HG03378 (cell line): ENCODE measurements around the gene CD38.
"Not testable (repeated sequence)": the region's sequence is repeated elsewhere in the genome, so short reads cannot be mapped to it uniquely, and the experiment has no call there.

ENCODE experiments used
- ATAC-seq: cut with Tn5 transposase; IDR thresholded peaks from one replicate; pipeline ENCODE4 v1.9.1; 2021; ENCODE audit warnings: mild to moderate bottlenecking, moderate library complexity; ENCODE audit not compliant: unreplicated experiment

CD38 gene

GRCh38 chr4:15861198-15861597 lies 83.1 kb downstream of the CD38 start:
- not testable (repeated sequence) for ATAC-seq

DNA sequence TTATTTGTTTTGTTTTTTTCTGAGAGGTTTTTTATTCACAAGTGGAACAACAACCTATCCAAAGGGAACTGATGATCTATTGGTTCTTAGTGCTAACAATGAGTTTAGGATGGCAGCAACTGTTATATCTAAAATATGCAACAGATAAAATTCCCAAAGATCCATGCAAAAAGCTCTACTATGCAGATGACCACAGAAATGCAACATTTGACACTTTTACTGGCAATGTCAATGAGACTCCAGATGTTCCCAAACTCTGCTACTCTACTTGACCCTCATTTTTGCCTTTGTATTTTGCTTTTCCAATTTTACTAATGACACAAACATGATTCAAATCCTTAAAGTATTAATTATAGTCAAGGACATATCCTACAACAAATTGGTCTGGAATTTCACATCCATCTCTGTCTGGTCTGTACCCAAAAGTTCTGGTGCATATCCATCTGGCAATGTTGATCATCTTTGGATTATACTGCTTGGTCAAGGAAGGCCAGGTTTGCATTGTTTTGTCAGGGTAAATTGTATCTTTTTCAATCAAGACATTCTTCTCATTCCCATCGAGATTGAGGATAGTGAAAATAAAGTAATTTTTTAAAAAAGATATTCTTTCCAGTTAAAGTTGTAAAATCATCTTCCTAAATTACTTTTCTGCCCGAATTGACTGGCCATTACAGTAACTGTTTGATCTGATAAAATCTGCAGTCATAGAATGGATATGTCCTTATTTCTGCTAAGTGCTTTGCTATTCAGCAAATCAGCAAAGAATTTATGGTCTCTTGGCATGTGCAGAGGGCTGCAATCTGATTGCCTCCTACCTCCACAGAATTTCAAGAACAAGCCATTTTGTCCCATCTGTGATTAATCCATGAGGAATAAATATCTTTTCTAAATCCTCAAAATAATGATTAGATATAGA lies 86.8 kb downstream of the CD38 start:
- no peak for ATAC-seq

DNA sequence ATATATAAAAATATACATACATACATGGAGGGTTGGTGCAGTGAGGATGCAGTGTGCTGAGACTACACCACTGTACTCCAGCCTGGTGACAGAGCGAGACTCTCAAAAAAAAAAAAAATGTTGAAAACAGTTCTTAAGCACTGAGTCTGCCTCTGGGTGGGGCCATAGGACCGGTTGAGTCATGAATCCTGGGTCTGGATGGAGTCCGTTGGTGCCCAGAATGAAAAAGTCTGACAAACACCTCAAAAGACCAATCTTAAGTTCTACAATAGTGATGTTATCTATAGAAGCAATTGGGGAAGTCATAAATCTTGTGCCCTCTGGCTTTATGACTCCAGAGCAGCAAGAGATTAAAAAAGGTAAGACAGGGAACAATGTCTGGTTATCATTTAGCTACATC lies 90.0 kb downstream of the CD38 start:
- no peak for ATAC-seq

DNA sequence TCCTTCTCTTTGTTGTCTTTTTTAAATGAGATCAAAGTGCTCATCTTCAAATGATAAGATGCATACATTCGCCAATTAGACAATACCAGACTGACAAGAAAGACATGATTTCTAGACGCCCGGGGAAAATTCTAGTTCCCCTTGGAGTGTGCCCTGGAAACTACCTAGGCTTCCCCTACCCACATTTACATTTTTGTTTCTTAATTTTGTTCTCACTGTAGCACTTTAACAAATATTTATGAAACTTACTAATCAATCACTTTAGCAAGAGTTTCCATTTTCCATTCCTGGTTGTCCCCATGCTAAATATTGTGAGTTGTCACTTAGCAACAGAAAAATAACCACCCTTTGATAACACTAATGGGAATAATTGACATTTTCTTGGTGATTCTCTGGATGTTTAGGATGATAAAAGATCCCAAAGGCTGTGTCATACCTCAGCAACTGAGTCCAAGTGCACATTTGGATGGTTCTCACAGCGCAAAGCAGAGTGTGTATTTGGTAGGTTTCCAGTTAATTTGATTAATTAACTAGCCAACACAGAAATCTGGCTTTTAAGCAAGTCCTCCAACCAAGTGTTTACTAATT lies 90.8 kb downstream of the CD38 start:
- no peak for ATAC-seq

DNA sequence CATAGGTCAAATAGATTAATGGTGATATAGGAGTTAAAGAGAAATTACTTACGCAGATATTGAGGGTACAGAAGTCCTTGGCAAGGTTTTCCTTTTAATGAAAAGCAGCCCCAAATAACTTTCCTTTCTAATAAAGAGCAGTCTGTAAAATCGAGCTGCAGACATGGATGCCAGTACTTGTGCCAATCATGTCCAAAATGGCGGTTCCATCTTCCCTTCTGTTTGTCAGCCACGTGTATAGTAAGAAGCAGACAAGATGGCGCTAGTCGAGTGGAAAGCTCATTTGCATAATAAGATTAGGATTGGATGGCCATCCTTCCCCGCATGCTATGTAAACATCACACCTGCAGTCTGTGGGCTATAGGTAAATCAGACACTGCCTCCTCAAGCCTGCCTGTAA lies 92.0 kb downstream of the CD38 start:
- ATAC-seq, result no peak

DNA sequence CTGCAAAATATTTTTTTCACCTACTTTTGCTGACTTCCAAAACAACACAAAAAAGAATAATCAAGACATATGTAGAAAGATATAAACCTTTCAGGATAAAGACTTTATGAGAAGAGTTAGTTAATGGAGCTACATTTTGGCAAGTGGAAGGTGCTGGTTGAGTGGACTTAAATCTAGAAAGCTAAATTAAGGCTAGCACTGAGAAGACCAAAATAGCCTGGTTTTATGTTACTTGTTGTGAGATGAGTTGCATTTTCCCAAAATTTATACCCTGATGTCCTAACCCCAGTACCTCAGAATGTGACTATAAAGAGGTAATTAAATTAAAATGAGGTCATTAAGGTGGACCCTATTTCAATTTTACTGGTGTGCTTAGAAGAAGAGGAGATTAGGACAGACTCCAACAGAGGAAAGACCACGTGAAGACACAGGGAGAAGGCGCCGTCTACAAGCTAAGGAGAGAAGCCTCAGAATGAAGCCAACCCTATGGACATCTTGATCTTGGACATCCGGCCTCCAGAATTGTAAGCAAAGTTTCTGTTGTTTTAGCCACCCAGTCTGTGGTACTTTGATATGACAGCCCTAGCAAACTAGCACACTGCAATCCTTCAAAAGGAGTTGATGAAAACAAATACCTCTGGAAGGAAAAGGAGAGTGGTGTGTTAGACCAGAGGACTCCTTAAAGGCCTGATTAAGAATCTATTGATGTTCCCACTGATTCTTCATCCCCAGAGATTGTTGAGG lies 93.0 kb downstream of the CD38 start:
- no peak for ATAC-seq

- ATAC-seq, result no peak
These were observed 95.0 kb downstream of the CD38 start for GRCh38 chr4:15873117-15873516.

DNA sequence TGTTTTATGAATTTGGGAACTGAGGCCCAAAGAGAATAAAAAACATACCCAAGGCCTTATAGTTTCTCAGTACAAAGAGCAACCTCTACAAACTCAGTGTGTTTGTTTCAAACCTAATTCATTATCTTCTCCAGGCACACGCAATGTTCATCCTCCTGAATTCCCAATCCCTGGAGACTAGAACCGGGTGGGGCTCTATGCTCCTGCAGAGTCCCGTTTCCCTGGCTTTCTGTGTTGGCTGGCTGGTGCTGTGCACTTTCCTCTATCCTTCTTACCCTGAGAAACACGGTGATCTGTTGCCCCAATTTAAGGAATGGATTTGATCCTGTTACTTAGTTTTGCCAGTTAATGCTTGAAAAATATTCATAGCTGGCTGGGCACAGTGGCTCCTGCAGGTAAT lies 96.5 kb downstream of the CD38 start:
- ATAC-seq, result no peak

- no peak for ATAC-seq
These were observed 97.7 kb downstream of the CD38 start for GRCh38 chr4:15875663-15876460.

DNA sequence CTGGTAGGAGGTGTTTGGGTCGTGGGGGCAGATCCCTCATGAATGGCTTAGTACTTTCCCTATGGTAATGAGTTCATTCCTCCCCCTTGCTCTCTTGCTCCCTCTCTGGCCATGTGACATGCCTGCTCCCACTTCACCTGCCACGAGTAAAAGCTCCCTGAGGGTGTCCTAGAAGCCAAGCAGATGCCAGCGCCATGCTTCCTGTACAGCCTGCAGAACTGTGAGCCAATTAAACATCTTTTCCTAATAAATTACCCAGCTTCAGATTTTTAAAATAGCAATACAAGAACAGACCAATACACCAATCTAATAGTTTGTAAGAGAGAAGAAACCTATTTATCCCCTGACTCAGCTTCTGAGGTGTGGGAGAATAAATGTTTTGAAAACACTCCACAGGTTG lies 99.9 kb downstream of the CD38 start:
- no peak for ATAC-seq

- no peak for ATAC-seq
These were observed 103.7 kb downstream of the CD38 start for GRCh38 chr4:15881820-15882219.

- peak; percentile 91 for ATAC-seq
These were observed 104.6 kb downstream of the CD38 start for GRCh38 chr4:15882675-15883086.

DNA sequence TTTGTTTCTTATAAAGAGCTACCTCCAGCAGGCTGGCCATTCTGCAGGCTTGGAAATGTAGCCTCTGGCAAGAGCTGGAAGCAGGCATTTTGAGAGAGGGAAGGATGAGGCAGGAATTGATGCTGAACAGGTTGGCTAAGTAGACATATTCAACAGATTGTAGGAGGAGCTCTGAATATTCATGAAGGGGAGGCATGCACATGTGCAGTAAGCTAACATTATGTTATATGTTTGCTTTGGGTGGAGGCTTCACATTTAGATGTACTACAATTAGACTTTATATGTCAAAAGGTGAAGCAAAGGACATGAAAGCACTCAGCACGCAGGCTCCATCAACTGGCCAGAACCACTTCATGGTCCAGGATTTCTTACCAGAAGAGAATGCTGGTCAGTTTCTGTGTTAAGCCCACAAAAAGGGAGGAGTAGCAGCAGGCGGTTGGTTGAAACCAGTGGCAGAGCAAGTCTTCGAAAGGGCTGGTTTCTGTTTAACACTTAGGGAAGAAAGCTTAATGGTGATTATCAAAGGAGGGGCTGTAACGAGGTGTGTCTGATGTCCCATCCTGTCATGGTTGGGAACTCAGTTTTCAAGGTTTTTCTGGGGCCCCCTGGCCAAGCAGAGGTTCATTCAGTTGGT lies 105.6 kb downstream of the CD38 start:
- no peak for ATAC-seq

DNA sequence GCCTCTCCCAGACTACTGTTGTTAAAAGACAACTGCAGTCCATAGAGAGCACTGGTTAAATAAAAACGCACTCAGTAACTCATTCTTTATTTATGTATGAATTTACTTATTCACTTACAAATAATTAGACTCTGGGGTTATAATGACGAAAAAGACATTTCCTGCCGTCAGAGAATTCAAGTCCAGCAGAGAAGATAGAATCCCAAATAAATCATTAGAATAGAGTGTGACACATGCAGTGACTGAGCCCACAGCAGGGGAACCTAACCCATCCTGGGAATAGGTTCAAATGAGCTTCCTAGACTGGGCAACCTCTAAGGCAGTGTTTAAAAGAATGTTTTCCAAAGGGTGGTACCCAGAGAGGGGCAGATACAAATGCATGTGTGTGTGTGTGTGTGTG lies 106.5 kb downstream of the CD38 start:
- ATAC-seq, result no peak

DNA sequence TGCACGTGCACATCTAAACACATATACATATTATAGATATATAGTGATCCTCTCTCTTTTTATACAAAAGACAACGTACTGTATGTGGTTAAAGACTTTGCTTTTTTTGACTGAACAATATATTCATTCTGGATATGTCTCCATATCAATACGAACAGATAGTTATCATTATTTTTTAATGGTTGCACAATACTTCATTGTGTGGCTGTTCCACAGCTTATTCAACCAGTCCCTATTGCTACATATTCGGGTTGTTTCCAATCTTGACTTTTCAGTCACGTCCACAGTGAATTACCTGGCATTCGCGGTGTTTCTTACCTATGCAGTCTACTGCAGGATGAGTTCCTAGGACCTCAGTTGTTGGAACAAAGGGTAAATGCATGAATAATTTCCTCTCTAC lies 107.3 kb downstream of the CD38 start:
- no peak for ATAC-seq

DNA sequence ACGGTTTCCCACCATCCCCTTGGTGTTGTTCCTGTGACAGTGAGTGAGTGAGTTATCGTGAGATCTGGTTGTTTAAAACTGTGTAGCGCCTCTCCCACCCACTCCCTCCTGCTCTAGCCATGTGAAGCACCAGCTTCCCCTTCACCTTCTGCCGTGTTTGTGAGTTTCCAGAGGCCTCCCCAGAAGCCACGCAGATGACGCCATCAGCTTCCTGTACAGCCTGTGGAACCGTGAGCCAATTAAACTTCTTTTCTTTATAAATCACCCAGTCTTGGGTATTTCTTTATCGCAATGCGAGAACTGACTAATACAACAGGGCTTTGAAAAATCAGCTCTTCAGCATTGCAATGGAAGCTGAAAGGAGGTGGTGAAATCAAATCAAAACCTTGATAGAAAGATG lies 110.4 kb downstream of the CD38 start:
- no peak for ATAC-seq

DNA sequence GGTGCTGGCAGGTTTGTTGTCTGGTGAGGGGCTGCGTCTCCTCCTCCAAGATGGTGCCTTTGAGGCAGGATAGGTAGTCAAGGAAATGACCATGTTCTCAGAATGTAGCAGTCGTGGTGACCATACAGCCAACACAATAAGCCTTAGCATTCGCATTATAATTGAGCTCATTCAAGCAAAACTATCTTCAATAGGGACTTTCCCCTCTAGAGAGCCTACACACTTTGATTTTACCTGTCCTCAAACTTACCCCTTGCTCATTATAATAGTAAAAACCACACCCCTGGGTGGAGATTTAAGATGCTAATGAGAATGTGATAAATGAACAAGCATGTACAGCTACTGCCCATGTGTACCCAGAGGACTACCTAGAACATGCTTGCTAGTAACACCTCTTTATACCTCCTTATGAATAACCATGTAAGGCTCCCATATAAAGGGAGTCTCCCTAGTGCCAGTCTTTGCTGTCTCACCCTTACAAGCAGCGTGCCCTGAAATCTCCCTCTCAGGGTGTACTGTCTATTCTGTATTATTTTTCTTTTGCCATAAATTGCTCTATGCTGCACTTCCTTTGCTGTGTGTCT lies 112.2 kb downstream of the CD38 start:
- no peak for ATAC-seq

- peak; percentile 80 for ATAC-seq
These were observed 113.2 kb downstream of the CD38 start for GRCh38 chr4:15891312-15891711.

- ATAC-seq, result no peak
These were observed 115.8 kb downstream of the CD38 start for GRCh38 chr4:15893962-15894361.

DNA sequence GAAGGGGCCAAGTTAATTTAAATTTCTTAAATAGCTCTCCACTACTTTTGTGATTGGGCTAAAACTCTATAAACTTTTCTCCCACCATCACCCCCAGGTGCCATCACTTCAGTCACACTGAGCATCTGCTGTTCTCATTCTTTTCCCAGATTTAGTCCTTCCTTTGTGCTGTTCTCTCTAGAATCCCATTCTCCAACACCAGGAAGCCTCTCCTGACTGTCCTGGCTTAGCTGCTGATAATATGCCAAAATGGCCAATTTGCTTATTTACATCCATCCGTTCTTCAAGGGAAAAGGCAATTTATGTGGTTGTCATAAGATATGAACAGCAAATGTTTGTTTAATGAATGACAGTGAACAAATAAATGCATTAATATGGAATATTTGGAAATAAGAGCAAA lies 116.3 kb downstream of the CD38 start:
- ATAC-seq, result no peak
